ENCODE results near the gene EIF4E2.

GRCh38 chr2:232541961-232542714, 8.4 kb upstream of the EIF4E2 start:
- TF ChIP-seq CTCF (IDR thresholded peaks at IDR 0.05 in 8 of 11, conservative IDR thresholded peaks at IDR 0.05 in 3 of 11) (no peak), POLR2A (IDR thresholded peaks at IDR 0.05) (no peak), POLR2AphosphoS5 (IDR thresholded peaks at IDR 0.05) (no peak)

Measured in spleen (tissue), 7 donors.